Endometrial microvascular endothelial cells (primary cell): Measurements from ENCODE around the gene SORCS2. TPM values are rescaled to one million over a fixed set of nuclear protein-coding genes. Genes with fewer than 3 reads are reported as not detected.

Experiments used
- in situ Hi-C: cut with HindIII; loops from 2 replicates; pipeline ENCODE4 v1.10.0; 2017; ENCODE audit warnings: low sequenced_read_pairs, low pct_unique_long_range_greater_than_20kb; ENCODE audit errors: inconsistent ontology term
- total RNA-seq: library from RNA; depleted of rRNA; stranded (reverse); fragments of >200 nt; gene quantifications from one replicate; pipeline ENCODE4 v1.2.3, GENCODE V29; 2015; ENCODE audit errors: inconsistent ontology term

The SORCS2 gene
- total RNA-seq, 1 donor from 2014 or later: not detected

DNA sequence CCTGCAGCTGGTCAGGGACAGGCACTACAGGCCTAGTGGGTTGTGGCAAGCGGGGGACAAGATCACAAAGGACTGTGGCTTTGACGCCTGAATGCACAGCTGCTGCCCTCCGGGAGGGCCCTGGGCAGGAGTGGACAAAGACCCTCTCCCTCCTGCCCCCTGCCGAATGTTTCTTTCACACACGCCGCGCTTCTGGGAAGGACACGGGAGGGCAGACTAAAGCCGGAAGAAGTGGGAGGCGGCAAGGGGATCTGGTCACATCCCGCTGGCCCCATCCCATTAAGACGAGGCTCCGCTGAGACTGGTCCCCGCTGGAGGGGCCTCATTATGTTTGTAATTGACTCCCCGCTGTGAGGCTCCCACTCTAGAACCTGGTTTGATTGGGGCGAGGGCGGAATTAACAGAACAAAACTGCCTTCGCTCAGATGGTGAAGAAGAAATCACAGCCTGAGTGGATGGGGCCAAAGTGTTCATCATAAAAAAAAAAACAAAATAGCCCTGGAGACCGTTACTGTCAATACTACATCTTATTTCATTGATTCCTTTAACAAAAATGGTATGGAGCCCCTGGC lies 280.2 kb downstream of the SORCS2 start:
- in situ Hi-C loops: no loop called here

DNA sequence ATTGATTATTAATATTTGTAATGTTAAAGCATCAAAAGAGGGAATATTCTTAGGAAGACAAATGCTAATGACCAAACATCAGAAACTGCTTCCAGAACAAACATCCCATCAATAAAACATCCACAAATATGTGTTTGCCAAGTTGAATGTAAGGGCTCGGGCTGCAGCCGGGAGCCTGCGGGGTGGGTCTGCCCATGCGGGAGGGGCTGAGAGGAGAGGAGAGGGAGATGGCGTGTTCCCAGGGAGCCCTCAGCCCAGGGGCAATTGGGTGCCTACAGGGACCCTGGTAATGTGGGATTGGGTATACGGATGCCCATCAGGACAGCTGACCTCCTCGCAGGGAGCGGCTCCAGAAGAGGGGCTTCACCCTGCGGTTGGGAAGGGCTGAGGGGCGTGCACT lies 280.7 kb downstream of the SORCS2 start:
- in situ Hi-C loops: no loop called here

DNA sequence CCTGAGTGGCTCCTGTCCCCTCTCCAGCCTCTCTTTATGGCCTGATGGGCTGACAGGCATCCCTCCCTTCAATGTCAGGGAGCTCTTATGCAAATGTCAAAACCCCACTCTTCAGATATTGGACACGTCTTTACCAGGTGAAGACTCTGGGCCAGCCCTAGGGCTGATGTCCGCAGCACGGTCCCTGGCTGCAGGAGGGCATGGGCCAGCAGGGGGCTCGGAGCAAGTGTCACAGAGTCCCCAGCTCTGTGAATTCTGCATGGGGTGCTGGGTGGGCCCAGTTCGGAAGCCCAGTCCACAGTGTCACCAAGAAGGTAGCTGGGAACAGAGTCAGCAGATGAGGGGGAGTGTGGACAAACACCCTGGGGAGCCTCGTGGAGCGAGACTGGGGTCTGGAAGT lies 282.0 kb downstream of the SORCS2 start:
- in situ Hi-C loops: no loop called here

DNA sequence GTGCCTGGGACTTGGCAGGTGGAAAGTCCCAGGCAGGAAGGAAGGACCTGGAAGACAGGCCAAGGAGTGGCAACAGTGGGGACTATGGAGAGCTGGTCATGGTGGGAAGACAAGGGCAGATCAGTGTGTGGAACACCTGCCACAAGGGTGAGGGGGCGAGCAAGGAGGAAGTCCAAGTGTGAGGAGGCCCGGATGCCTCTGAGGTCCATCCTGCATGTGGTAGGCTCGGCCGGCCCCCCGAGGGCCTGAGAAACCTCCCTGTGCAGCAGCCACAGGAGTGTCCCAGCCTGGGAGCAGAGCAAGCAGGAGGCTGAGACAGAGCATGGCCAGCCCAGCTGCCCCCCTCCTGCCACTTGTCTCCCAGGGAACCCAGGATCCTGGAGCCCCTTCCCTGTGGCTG lies 282.9 kb downstream of the SORCS2 start:
- in situ Hi-C loops: no loop called here

DNA sequence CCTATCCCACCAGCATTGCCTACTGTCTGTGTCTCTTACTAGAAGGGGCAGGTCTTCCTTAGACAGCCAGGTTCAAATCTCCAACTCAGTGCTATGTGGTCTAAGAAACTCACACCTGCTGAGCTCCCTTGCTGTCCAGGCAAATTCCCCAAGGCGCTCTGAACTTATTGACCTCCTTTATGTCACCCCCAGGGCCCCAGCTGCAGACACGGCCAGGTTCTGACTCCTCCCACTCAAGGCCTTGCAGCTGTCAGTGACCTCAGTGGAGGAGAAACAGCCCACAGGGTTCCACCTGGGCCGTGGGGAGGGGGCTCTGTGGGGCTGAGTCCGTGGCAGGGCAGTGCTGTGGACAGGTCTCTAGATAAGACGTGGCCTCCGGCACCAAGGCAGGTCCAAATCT lies 284.5 kb downstream of the SORCS2 start:
- in situ Hi-C loops: no loop called here

DNA sequence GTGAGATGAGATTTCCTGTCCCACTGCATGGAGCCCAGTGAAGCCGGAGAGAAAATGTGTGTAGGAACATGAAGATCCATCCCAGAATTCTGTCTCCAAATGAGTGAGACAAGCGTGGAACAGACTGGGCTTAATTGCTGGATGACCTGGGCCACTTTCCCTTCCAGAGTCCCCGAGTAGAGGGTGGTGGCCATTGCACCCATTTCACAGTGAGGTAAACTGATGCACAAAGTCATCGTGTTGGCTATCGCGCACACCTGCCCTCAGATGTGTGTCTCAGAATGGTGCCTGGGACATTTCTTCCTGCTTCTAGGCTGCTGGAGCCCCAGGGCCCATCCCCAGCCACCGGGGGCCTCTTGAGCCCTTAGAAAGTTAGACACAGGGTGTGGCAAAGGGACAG lies 285.4 kb downstream of the SORCS2 start:
- in situ Hi-C loops: no loop called here

DNA sequence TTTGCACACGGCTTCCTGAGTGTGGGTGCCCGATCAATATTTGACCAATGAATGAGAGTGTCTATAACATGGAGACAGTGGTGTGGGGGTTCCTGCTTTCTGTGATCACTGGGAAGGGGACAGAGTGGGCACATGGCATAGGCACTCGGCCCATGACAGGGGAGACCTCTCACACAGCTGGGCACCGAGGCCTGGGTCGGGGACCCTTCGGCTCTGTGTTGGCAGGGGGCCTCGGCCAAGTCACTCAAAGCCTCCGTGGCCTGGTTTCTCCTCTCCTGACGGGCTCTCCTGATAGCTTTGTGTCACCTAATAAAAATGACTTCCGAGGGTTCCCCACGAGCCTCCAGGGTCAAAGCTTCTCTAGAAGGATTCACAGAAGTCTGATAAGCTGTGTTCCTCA lies 286.3 kb downstream of the SORCS2 start:
- in situ Hi-C loops: no loop called here

DNA sequence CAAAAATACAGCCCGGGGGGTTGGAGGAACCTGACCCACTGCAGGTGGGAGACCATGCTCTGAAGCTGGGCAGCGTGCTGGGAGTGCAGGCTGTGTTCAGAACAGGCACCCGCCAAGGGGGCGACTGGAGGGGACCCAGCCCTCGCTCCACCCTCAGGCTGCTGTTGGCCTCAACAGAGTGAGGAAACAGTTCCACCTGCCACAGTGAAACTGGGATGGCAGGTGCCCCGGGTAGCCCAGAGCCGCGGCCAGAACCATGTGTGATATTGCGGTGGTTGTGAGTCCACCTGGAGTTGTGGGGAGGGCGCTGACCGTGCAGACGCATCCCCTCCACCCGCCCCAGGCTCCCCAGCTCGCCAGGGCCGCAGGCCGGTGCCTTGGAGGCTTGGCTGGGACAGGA lies 288.1 kb downstream of the SORCS2 start:
- in situ Hi-C loops: no loop called here

DNA sequence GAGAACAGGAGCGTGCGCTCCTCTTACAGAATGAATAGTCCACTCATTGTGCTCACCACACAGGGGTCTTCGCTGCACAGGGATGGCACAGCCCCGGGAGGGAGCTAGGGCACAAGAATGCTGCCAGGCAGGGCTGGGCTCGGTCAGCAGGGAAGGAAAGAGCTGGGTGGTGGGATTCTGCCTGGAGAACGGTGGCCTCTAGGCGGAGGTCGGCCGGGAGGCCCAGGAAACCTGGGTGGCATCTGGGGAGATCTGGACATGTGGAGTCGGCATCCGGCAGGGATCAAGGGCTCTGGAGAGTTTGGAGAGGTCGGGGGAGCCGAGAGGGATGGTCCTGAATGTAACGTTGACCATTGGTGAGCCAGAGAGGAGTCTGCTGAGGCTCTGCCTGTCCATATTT lies 288.9 kb downstream of the SORCS2 start:
- in situ Hi-C loops: no loop called here

DNA sequence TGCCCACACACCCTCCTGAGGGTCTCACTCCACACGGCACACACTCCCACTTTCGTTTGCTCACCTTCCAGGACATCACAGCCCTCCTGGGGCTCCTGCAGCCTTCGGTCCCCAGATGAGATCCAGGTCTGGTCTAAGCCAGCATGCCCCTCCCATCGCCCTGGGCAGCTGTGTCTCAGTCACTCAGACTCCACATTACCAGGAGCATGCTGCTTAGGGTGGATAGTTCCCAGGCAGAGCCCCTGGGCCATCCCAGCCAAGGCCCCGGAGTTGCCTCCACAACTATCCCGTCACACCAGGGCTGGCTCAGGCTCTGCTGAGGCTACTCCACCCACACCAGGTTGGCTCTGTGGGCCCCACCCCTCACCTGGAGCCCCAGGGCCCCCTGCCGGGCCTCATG lies 292.8 kb downstream of the SORCS2 start:
- in situ Hi-C loops: no loop called here

DNA sequence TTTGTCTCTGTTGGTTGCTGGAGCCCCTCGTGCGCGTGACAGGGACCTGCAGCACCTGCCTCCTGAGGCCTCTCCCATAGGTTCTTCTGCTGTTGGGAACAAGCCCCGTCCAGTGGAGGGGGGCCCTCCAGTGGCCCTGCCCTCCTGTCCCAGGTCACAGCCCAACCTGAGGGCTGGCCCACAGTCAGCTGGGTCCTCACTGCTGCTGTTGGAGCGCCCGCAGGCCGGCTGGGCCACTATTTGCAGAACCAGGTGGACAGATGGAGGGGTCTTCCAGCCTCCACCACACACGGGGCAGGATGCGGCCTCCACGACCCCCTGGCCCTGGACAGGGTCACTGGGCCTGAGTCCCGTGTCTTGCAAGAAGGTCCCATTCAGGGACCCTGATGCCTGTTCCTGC lies 293.8 kb downstream of the SORCS2 start:
- in situ Hi-C loops: no loop called here

DNA sequence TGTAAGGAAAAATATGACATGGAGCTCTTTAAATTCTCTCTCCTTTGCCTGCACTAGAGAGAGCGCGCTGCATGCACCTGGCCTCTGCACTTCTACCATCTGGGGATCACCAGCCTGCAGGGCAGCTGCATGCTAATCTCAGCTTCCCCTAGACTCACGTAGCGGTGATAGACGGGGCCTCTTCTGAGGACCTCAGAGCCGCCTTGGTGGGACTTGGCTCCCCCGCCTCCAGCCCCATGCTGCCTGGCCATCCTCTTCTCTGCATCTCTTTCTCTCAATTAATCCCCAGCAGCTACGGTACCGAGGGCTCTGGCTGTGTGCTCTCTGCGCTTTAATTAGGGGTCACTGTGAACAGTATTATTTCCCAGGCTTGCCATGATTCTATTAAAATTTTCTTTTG lies 295.2 kb downstream of the SORCS2 start:
- in situ Hi-C loops: no loop called here

DNA sequence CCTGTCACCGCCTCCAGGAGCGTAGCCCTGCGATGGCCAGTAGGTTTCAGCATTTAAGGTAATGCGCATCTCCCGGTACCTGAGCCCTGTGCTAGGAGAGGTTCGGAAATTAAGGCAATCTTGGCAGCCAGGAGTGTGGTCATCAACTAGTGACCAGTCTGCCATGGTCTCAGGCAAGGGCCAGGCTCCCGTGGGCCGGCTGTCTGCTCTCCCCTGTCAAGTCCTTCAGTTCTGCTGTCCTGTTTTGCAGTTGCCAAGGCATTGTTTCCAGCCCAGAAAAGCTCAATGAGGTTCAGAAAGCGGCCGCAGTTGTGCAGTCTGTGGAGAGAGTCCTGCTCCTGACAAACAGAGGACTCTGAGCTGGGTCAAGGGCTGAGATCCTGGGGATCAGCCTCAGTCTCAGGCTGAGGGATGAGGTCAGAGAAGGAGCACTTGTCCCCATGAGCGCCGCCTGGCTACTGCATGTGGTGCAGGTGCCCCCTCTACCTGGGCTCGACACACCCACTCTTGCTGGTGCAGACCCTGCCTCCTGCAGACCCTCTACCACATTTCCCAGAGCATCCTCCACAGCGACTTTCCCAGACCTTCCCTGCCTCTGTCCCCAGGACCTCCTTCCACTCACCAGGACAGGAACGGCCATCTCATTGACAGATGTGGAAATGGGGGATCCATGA lies 295.8 kb downstream of the SORCS2 start:
- in situ Hi-C loops: no loop called here

DNA sequence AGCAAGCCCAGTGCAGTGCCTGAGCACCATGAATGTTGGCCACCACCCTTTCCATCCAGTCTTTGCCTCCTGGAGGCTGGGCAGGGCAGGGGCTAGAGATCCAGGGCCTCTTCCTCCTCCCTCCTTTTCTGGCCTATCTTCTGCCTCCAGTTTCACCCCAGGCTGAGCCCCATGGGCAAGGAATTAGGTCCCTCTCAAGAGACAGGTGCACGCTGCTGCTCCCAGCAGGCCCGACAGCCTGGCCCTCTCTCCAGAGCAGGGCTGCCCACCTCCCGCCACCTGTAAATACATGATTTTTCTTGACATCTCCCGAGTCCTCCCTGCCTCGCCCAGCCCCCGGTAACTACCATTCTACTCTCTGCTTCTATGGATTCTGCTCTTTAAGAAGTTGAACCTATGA lies 299.6 kb downstream of the SORCS2 start:
- in situ Hi-C loops: no loop called here

DNA sequence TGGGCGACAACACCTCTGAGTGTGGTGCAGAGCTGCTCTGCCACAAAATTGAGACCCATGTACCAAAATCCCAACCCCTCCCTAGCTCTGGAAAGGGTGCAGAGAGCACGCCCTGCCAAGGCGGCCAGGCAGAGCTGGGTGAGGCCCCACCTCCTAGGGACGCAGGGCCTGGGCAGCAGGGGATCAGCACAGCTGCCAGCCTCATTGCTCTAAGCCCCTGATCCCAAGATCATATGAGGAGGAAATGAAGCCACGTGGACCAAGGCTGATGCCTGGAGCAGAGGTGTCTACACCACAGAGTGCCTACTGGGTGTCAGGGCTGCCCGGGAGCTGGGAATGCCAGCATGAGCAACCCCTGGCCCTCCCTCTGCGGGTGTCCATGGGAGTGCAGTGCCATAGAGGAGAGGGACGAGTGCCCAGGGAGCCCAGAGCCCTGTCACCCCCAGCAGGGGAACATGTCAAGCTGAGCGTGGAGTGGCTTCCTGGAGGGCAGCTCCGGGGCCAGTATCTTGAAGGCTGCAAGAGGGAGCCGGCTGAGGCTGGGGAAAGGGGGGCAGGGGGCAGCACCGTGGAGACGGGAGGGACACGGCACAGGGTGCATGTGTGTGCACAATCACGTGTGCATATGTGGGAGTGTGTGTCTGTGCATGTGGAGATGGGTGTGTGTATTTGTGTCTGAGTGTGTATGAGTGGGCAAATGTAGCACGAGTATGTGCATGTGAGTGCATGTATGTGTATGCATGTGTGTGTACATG lies 306.3 kb downstream of the SORCS2 start:
- in situ Hi-C loops: no loop called here

DNA sequence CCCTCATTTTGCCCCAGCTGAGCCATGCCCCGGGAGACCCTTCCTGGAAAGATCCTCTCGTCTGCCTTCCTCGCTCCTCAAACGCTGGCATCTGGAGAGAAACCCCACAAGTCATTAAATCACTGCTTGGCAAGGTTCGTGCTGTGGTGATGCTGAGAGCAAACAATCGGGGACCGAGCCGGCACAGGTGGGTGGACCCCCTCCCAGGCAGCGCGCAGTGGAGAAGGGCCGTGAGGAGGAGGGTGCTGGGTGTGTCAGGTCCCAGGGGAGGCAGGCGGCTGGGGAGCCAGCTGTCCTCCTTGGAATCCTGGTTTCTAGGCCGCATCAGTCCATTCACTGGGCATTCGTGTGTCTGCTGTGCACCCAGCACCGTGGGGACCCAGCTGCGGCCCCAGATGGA lies 307.3 kb downstream of the SORCS2 start:
- in situ Hi-C loops: no loop called here

DNA sequence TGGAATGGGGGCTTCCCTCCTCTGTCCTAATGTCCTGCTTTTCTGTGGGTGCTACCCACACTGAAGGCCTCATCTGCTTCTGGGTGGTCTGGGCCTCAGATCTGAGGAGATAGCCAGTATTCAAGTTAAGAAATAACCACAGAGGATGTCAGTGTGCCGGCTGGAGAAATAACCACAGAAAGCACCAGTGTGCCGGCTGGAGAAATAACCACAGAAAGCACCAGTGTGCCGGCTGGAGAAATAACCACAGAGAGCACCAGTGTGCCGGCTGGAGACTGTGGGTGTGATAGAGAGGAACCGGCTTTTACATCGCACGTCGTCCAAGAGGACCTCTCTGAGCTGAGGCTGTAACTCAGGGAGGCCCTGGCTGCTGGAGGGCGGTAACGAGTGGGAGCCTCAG lies 308.1 kb downstream of the SORCS2 start:
- in situ Hi-C loops: no loop called here

DNA sequence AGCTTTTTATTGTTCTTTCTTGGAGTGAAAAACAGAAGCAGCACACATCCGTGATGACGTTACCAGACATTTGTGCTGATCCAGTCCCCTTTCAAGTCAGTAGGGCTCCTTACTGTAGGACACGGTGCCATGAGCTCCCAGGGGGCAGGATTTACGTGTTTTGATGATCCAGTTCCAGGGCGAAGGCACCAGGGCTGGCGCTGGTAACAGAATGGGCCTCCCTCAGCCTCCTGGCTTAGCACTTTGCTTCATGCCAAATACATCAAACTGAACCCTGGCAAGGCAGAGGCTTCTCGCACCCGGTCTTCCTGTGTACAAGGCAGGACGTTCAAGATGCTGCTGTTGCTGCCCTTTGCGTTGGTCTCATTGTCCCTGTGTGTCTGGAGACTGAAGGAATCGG lies 309.0 kb downstream of the SORCS2 start:
- in situ Hi-C loops: no loop called here

DNA sequence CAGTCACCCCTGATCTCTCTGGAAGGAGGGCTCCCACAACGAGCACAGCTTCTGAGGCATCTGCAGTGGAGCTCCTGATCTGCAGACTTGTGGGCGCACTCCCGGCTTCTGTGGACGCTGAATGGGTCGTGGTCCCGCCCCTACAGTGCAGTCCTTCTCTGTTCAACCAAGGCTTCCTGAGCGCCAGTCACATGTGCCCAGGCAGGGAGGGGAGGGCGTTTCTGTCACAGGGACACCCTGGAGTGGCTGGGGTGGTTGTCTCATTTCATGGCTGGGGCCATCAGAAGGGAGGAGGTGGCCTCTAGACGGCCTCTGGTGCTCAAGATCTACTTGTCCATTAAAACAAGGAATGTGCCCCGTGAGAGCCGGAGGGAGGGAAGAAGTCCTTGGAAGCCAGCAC lies 309.5 kb downstream of the SORCS2 start:
- in situ Hi-C loops: no loop called here

DNA sequence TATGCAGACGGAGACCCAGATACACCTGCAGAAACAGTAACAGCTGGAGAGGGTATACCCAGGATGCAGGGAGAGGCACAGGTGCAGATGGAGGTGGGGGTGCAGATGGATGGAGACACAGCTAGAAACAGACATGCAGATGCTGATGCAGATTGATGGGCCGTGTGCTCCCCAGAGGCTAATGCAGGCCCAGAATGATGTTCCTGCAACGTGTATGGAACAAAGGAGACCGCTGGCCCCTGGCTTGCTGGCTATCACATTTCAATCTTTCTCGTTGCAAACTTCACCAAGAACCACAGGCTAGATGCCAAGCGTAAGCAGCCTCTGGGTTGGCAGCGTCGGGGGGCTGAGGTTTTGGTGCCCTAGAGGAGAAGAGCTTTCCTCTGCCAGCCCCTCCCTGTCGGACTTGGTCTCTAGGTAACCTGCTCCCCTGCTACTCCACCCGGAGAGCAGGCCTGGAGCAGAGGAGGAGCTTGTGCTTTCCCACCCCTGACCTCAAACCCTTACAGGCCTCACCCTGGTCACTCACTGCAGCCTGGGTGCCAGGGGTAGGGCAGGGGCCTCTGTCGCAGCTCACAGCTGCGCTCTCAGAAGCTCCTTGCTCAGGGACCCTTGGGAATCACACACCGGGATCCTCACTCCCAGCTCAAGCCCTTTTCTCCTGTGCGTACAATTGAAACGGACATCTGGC lies 311.4 kb downstream of the SORCS2 start:
- in situ Hi-C loops: no loop called here
